Measurements from ENCODE around the gene LNPK. TPM values are rescaled to one million over a fixed set of nuclear protein-coding genes. Genes with fewer than 3 reads are reported as not detected.

The LNPK gene
- total and polyA plus RNA-seq, 2 of the 4 experiments (the other 2 are of a cell fraction) = 18.7 to 48.6 TPM

GRCh38 chr2:175922160-175922559 is 79.9 kb downstream of the LNPK start:
- H3K4me1 ChIP-seq (ENCODE audit: control insufficient read depth, insufficient read depth, low read length) = no peaks in the 10 kb centered on the region
- BruUV-seq (replicated peaks) = no TSS peak
- intact Hi-C loops (cut with micrococcal nuclease) (no loop called here), in situ Hi-C loops (cut with MboI; ENCODE audit: low sequenced_read_pairs) (no loop called here), dilution Hi-C loops (cut with HindIII; ENCODE audit: low sequenced_read_pairs, unreplicated experiment) (no loop called here)
- DNase-seq = no peak
- POLR2A ChIA-PET (ENCODE audit: unreplicated experiment) = interaction anchor here (0.5 kb wide), 1 partner anchor 37 kb away, joined by 3 read pairs; no protein-coding TSS in a partner anchor
- CTCF ChIA-PET = no interaction called here
- H3K14ac ChIP-seq (replicated peaks; ENCODE audit: low read depth, low read length) = no peak overlapping the region
- WGBS, 2 experiments (ENCODE audit: extremely low coverage in 2 of 2, insufficient read length in 1 of 2) = no CpG with 5 or more reads among the region's 2 CpGs
- no peak overlapping the region for H4K8ac ChIP-seq (ENCODE audit: low read depth in 2 of 2, low read length in 2 of 2)
- no peak overlapping the region for H3K4me2 ChIP-seq (ENCODE audit: low read depth, low read length)
- peaks cover 1% of the 10 kb centered on the region; the same call in 1 of the 2 replicates for H3K36me3 ChIP-seq (ENCODE audit: control insufficient read depth, insufficient read depth, low read length)
- no peak overlapping the region for H3K56ac ChIP-seq (ENCODE audit: extremely low read depth, insufficient read depth, low read length)
- H2BK20ac ChIP-seq (ENCODE audit: low read depth, low read length) = no peak overlapping the region
- H3K9me3 ChIP-seq (ENCODE audit: control insufficient read depth, insufficient read depth, low read length) = no peaks in the 10 kb centered on the region
- no peak overlapping the region for H3K18ac ChIP-seq (ENCODE audit: low read depth, low read length)
- H3K4ac ChIP-seq (ENCODE audit: low read depth, low read length) = no peak overlapping the region
- no peak for ATAC-seq (ENCODE audit: low read depth)
- H3K27me3 ChIP-seq (ENCODE audit: control insufficient read depth, insufficient read depth, low read length) = no peaks in the 10 kb centered on the region
- no peak overlapping the region for H3K27ac ChIP-seq (ENCODE audit: insufficient read depth, low read length)
- TF ChIP-seq SMC3 (IDR thresholded peaks at IDR 0.05; ENCODE audit: low read depth, low read length) = no peak
- no peak for TF ChIP-seq CHD1 (IDR thresholded peaks at IDR 0.05; ENCODE audit: low read depth, low read length)
- no peak for TF ChIP-seq CEBPB (IDR thresholded peaks at IDR 0.05; ENCODE audit: low read depth, low read length)
- no peak for TF ChIP-seq NFE2L2 (IDR thresholded peaks at IDR 0.05; ENCODE audit: low read depth, low read length)
- TF ChIP-seq MXI1 (IDR thresholded peaks at IDR 0.05; ENCODE audit: borderline replicate concordance, low read depth, low read length) = no peak
- no peak for TF ChIP-seq RFX5 (IDR thresholded peaks at IDR 0.05; ENCODE audit: low read depth, low read length)
- no peak for TF ChIP-seq RCOR1 (IDR thresholded peaks at IDR 0.05; ENCODE audit: insufficient replicate concordance, low read length)
- TF ChIP-seq POLR2A (IDR thresholded peaks at IDR 0.05; ENCODE audit: low read depth, low read length) = no peak
- no peak for TF ChIP-seq MAFK (IDR thresholded peaks at IDR 0.05; ENCODE audit: low read depth, low read length)
- TF ChIP-seq RAD21 (IDR thresholded peaks at IDR 0.05; ENCODE audit: low read length) = no peak
- TF ChIP-seq BHLHE40 (IDR thresholded peaks at IDR 0.05; ENCODE audit: low read depth, low read length) = no peak
- no peak for TF ChIP-seq MAZ (IDR thresholded peaks at IDR 0.05; ENCODE audit: borderline replicate concordance, low read depth, low read length)
- TF ChIP-seq FOS (IDR thresholded peaks at IDR 0.05; ENCODE audit: low read depth, low read length) = no peak
- no peak for TF ChIP-seq CTCF (conservative IDR thresholded peaks at IDR 0.05; ENCODE audit: low read depth, low read length)
- no peak for TF ChIP-seq ELK1 (IDR thresholded peaks at IDR 0.05; ENCODE audit: borderline replicate concordance, low read depth, low read length)
- no peak for TF ChIP-seq USF2 (IDR thresholded peaks at IDR 0.05; ENCODE audit: low read depth, low read length)
- no peak overlapping the region for H2AK5ac ChIP-seq (ENCODE audit: low read depth, low read length)
- H2BK5ac ChIP-seq (ENCODE audit: low read depth, low read length, poor library complexity, severe bottlenecking) = no peak overlapping the region
- H2AFZ ChIP-seq (replicated peaks; ENCODE audit: low read length, poor library complexity) = no peak overlapping the region
- no peak overlapping the region for H4K5ac ChIP-seq (ENCODE audit: low read depth, low read length)
- H3K79me1 ChIP-seq (ENCODE audit: low read depth in 1 of 2, low read length in 2 of 2) = no peaks in the 10 kb centered on the region
- no peak overlapping the region for H4K91ac ChIP-seq (ENCODE audit: insufficient read depth, low read depth, low read length)
- H3K23ac ChIP-seq (ENCODE audit: low read depth, low read length) = no peak overlapping the region
- H3K4me3 ChIP-seq (ENCODE audit: insufficient read depth, low read depth, low read length) = no peak overlapping the region
- no peaks in the 10 kb centered on the region; the same call in 1 of the 2 replicates for H3K9me1 ChIP-seq (ENCODE audit: insufficient read depth, low read length)
- H2BK15ac ChIP-seq (ENCODE audit: low read depth, low read length) = no peak overlapping the region
- H2BK120ac ChIP-seq (ENCODE audit: low read depth, low read length) = no peak overlapping the region
- no peak overlapping the region for H2AK9ac ChIP-seq (replicated peaks; ENCODE audit: low read depth, low read length, poor library complexity)
- H3K9ac ChIP-seq (ENCODE audit: low read depth, low read length) = no peak overlapping the region
- H4K20me1 ChIP-seq (ENCODE audit: insufficient read depth, low read length) = no peaks in the 10 kb centered on the region
